Skin of body (tissue), 2 donors: ENCODE results near the gene SLC17A4. TPM values are rescaled to one million over a fixed set of nuclear protein-coding genes. Genes with fewer than 3 reads are reported as not detected.
A peak's percentile ranks its signal among the peaks of the same experiment; 100 is the strongest.
"Not testable (repeated sequence)": the region's sequence is repeated elsewhere in the genome, so short reads cannot be mapped to it uniquely, and the experiment has no call there.

Source experiments
- DNase-seq: peaks from one replicate; lab custom pipeline; 2025; lab: John Stamatoyannopoulos, UW
- total RNA-seq: library from RNA; depleted of rRNA; stranded (reverse); fragments of >200 nt; gene quantifications from one replicate; pipeline ENCODE4 v1.2.3, GENCODE V29; 2014

Gene SLC17A4
- not detected for total RNA-seq

- no peak for DNase-seq
Measured at GRCh38 chr6:25754535-25754934, at the start of gene SLC17A4. TSS of gene SLC17A4 (plus strand) at chr6:25754742. CDS start at chr6:25761963, 7,221 bp downstream.

- no peak for DNase-seq
Measured at GRCh38 chr6:25706314-25707014, 48.1 kb upstream of the SLC17A4 start.

GRCh38 chr6:25709761-25710160 lies 44.8 kb upstream of the SLC17A4 start:
- no peak for DNase-seq

GRCh38 chr6:25710287-25710686 lies 44.3 kb upstream of the SLC17A4 start:
- no peak for DNase-seq

- DNase-seq: no peak
Measured at GRCh38 chr6:25713824-25714223, 40.7 kb upstream of the SLC17A4 start.

- DNase-seq: no peak
Measured at GRCh38 chr6:25714765-25715164, 39.8 kb upstream of the SLC17A4 start.

GRCh38 chr6:25715794-25716193 lies 38.7 kb upstream of the SLC17A4 start:
- DNase-seq: no peak

GRCh38 chr6:25717866-25718740 lies 36.4 kb upstream of the SLC17A4 start:
- DNase-seq: peak; percentile 18

- DNase-seq: no peak
Measured at GRCh38 chr6:25726122-25726911, 28.2 kb upstream of the SLC17A4 start.

- DNase-seq: no peak
Measured at GRCh38 chr6:25727028-25727427, 27.5 kb upstream of the SLC17A4 start.

GRCh38 chr6:25730907-25731306 lies 23.6 kb upstream of the SLC17A4 start:
- DNase-seq: no peak

- DNase-seq: no peak
Measured at GRCh38 chr6:25731721-25732120, 22.8 kb upstream of the SLC17A4 start.

GRCh38 chr6:25732468-25733198 lies 21.9 kb upstream of the SLC17A4 start:
- DNase-seq: no peak

- DNase-seq: no peak
Measured at GRCh38 chr6:25735261-25735660, 19.3 kb upstream of the SLC17A4 start.

- DNase-seq: no peak
Measured at GRCh38 chr6:25743868-25744267, 10.7 kb upstream of the SLC17A4 start.

GRCh38 chr6:25745836-25746235 lies 8.7 kb upstream of the SLC17A4 start:
- no peak for DNase-seq

- no peak for DNase-seq
Measured at GRCh38 chr6:25746968-25747367, 7.6 kb upstream of the SLC17A4 start.

- no peak for DNase-seq
Measured at GRCh38 chr6:25747477-25747876, 7.1 kb upstream of the SLC17A4 start.

- no peak for DNase-seq
Measured at GRCh38 chr6:25748049-25748448, 6.5 kb upstream of the SLC17A4 start.

GRCh38 chr6:25748601-25749517 lies 5.7 kb upstream of the SLC17A4 start:
- DNase-seq: not testable (repeated sequence)
